ENCODE measurements around the gene TRIM69. TPM values are rescaled to one million over a fixed set of nuclear protein-coding genes. Genes with fewer than 3 reads are reported as not detected.
"Not testable (repeated sequence)": the region's sequence is repeated elsewhere in the genome, so short reads cannot be mapped to it uniquely, and the experiment has no call there.

Gene TRIM69
- total and polyA plus RNA-seq, 8 donors = 2.4 to 15.8 (median 4.6) TPM

DNA sequence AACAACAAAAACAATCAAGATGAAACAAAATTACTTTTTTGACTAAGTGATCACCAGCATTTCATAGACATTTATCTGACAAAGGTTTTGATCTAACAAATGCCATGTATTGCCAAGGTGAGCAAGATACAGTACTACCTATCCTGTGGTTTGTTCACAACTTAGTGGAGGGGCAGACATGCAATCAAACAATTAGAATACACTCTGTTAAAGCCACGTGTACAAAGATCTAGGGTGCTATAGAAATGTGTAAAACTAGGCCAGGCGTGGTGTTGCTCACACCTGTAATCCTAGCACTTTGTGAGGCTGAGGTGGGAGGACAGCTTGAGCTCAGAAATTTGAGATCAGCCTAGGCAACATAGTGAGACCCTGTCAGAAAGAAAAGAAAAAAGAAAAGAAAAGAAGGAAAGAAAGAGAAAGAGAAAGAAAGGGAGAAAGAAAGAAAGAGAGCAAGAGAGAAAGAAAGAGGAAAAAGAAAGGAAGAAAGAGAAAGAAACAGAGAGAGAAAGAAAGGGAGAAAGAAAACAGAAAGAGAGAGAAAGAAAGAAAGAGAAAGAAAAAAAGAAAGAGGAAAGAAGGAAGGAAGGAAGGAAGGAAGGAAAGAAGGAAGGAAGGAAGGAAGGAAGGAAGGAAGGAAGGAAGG lies 1.4 kb upstream of the TRIM69 start:
- FAIRE-seq (no peak), ATAC-seq (no peak), DNase-seq (no peak)
- intact Hi-C loops (cut with DNase I) = loop anchor here in 2 of 3 donors (10.0 kb wide), 3 partner anchors 60 to 150 kb away; partner anchors contain the start of gene SPG11 (in 1 of the 2)
- H3K9me3 ChIP-seq = no peaks in the 10 kb centered on the region
- TF ChIP-seq, protein P1, sequence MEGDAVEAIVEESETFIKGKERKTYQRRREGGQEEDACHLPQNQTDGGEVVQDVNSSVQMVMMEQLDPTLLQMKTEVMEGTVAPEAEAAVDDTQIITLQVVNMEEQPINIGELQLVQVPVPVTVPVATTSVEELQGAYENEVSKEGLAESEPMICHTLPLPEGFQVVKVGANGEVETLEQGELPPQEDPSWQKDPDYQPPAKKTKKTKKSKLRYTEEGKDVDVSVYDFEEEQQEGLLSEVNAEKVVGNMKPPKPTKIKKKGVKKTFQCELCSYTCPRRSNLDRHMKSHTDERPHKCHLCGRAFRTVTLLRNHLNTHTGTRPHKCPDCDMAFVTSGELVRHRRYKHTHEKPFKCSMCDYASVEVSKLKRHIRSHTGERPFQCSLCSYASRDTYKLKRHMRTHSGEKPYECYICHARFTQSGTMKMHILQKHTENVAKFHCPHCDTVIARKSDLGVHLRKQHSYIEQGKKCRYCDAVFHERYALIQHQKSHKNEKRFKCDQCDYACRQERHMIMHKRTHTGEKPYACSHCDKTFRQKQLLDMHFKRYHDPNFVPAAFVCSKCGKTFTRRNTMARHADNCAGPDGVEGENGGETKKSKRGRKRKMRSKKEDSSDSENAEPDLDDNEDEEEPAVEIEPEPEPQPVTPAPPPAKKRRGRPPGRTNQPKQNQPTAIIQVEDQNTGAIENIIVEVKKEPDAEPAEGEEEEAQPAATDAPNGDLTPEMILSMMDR (IDR thresholded peaks at IDR 0.05) = no peak
- H3K27me3 ChIP-seq = no peaks in the 10 kb centered on the region
- H3K36me3 ChIP-seq = no peaks in the 10 kb centered on the region
- no peak overlapping the region for H3K4me3 ChIP-seq
- peak overlapping the region in 1 of 4 donors; percentile 42 for H3K27ac ChIP-seq
- H3K4me1 ChIP-seq = peaks cover 0 to 7% (median 0%) of the 10 kb centered on the region in 3 donors
- WGBS, 2 donors = 56 to 67% methylated on average over 2 of the region's 2 CpGs

DNA sequence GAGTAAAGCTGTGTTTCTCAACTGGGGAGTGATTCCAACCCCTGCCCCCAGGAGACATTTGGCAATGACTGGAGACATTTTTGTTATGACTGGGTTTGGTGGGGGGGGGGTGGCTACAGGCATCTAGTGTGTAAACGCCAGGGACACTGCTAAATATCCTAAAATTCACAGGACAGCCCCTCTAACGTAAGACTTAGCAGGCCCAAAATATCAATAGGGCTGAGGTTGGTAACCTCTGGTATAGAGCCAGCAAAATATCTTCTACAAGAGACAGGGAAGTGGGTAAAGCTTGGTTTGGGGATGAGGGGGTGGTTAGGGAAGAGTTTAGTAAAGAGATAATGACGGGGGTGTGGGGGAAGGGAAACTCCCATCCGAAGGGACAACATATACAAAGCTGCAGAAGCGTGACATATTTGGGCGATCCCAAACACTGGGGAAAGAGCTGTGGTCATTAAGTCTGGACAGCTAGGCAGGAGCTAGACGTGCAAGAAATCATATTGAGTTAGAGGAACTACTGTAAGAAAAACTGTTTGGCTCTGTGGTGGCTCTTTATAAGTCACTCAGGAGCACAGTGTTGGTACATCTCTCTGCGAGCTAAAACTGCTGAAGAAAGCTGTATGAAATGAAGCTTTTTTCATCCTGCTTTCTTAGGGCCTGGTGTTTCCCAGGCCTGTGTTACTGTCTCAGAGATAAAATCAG lies 697 bp upstream of the TRIM69 start:
- no peak overlapping the region for H3K4me3 ChIP-seq
- FAIRE-seq (no peak), DNase-seq (no peak), ATAC-seq (peak in 3 of 4 donors; percentile 18 to 70 (median 43))
- peak overlapping the region in 2 of 4 donors; percentile 18 to 42 for H3K27ac ChIP-seq
- no peaks in the 10 kb centered on the region for H3K36me3 ChIP-seq
- H3K9me3 ChIP-seq = no peaks in the 10 kb centered on the region
- TF ChIP-seq, protein P1 (IDR thresholded peaks at IDR 0.05) = no peak
- peaks cover 0 to 3% (median 0%) of the 10 kb centered on the region in 3 donors for H3K4me1 ChIP-seq
- H3K27me3 ChIP-seq = no peaks in the 10 kb centered on the region
- WGBS, 2 donors = 60 to 75% methylated on average over 8 of the region's 8 CpGs
- intact Hi-C loops (cut with DNase I) = loop anchor here in 2 of 3 donors (10.0 kb wide), 3 partner anchors 61 to 151 kb away; partner anchors contain the start of gene SPG11 (in 1 of the 2)

DNA sequence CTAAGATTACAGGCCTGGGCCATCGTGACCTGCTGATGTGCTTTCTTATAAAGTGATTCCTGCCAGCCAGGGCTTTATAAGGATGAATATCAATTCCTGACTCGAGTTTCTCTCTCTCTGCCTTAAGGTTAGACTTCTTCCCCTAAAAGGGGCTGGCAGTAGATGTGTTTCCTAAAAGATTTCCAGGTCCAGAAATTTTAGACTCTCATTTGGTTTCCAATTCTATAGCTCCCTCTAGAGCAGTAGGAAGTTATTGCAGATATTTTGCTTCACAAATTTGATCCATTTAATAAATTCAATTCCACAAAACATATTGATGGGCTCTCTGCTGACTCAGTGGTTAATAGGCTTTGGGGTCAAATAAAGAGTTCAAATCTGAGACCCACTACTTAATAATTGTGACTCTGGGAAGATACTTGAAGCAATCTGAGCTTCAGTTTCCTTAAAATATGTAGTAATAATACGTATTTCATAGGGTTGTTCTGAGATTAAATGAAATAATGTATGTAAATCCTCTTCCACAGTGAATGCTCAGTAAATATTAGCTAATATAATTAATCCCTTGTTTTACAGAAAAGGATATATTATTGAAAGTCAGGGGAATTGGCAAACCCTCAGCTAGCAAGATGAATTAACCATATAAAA lies 2.1 kb downstream of the TRIM69 start:
- Histone ChIP-seq H3K4me1 (no peaks in the 10 kb centered on the region), H3K4me3 (no peak overlapping the region), H3K27me3 (no peaks in the 10 kb centered on the region), H3K9me3 (no peaks in the 10 kb centered on the region), H3K36me3 (no peaks in the 10 kb centered on the region), H3K27ac (no peak overlapping the region)
- intact Hi-C loops (cut with DNase I) = loop anchor here in 2 of 3 donors (10.0 kb wide), 3 partner anchors 64 to 154 kb away; partner anchors contain the start of gene SPG11 (in 1 of the 2)
- FAIRE-seq (peak; percentile 9), DNase-seq (no peak), ATAC-seq (peak in 3 of 4 donors; percentile 75 to 85 (median 82))
- 60 to 64% methylated on average over 3 of the region's 3 CpGs for WGBS, 2 donors
- TF ChIP-seq, protein P1 (IDR thresholded peaks at IDR 0.05) = peak; percentile 19 to 68 (median 46)

DNA sequence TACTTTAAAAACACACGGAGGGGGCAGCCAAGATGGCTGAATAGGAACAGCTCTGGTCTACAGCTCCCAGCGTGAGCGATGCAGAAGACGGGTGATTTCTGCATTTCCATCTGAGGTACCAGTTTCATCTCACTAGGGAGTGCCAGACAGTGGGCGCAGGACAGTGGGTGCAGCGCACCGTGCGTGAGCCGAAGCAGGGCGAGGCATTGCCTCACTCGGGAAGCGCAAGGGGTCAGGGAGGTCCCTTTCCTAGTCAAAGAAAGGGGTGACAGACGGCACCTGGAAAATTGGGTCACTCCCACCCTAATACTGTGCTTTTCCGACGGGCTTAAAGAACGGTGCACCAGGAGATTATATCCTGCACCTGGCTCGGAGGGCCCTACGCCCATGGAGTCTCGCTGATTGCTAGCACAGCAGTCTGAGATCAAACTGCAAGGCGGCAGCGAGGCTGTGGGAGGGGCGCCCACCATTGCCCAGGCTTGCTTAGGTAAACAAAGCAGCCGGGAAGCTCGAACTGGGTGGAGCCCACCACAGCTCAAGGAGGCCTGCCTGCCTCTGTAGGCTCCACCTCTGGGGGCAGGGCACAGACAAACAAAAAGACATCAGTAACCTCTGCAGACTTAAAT lies 3.0 kb downstream of the TRIM69 start:
- H3K27me3 ChIP-seq, H3K9me3 ChIP-seq, H3K36me3 ChIP-seq, H3K4me3 ChIP-seq, H3K4me1 ChIP-seq, DNase-seq, FAIRE-seq, H3K27ac ChIP-seq, ATAC-seq: not testable (repeated sequence)
- 65 to 81% methylated on average over 17 to 22 of the region's 24 CpGs for WGBS, 2 donors
- intact Hi-C loops (cut with DNase I) = loop anchor here in 2 of 3 donors (10.0 kb wide), 3 partner anchors 65 to 155 kb away; partner anchors contain the start of gene SPG11 (in 1 of the 2)

DNA sequence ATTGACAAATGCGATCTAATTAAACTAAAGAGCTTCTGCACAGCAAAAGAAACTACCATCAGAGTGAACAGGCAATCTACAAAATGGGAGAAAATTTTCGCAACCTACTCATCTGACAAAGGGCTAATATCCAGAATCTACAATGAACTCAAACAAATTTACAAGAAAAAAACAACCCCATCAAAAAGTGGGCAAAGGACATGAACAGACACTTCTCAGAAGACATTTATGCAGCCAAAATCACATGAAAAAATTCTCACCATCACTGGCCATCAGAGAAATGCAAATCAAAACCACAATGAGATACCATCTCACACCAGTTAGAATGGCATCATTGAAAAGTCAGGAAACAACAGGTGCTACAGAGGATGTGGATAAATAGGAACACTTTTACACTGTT lies 7.1 kb downstream of the TRIM69 start:
- H3K4me1 ChIP-seq; intact Hi-C loops (cut with DNase I); ATAC-seq; H3K9me3 ChIP-seq; H3K36me3 ChIP-seq; FAIRE-seq; H3K27ac ChIP-seq; H3K27me3 ChIP-seq; H3K4me3 ChIP-seq; DNase-seq: not testable (repeated sequence)
- WGBS, 2 donors = 91 to 92% methylated on average over 1 to 2 of the region's 2 CpGs

Data from pancreas (tissue), 10 donors.